Measurements from ENCODE around the gene VPS33A. TPM values are rescaled to one million over a fixed set of nuclear protein-coding genes. Genes with fewer than 3 reads are reported as not detected.

The VPS33A gene
- total RNA-seq, 2 donors from 2014 or later = 10.7 to 12.5 TPM

GRCh38 chr12:122227341-122227740, 39.0 kb downstream of the VPS33A start:
- peaks cover 23% of the 10 kb centered on the region for H3K36me3 ChIP-seq

GRCh38 chr12:122226366-122227125, 39.7 kb downstream of the VPS33A start:
- peaks cover 16 to 23% of the 10 kb centered on the region in 2 donors for H3K4me1 ChIP-seq (ENCODE audit: control insufficient read depth in 1 of 2, low read depth in 2 of 2)
- TF ChIP-seq CTCF (IDR thresholded peaks at IDR 0.05) = no peak
- ATAC-seq (ENCODE audit: insufficient number of reproducible peaks, low FRiP score, low read depth) (peak; percentile 11), DNase-seq (ENCODE audit: low spot score) (no peak)
- H3K4me3 ChIP-seq = peak overlapping the region; percentile 70
- no peaks in the 10 kb centered on the region for H3K9me3 ChIP-seq
- H3K36me3 ChIP-seq = peaks cover 17% of the 10 kb centered on the region
- H3K27me3 ChIP-seq (replicated peaks; ENCODE audit: insufficient read depth) = no peaks in the 10 kb centered on the region
- H3K27ac ChIP-seq = peak overlapping the region in 1 of 2 donors; percentile 28

More at GRCh38 chr12:122227341-122227740, 39.0 kb downstream of the VPS33A start:
- peaks cover 16 to 23% of the 10 kb centered on the region in 2 donors for H3K4me1 ChIP-seq (ENCODE audit: control insufficient read depth in 1 of 2, low read depth in 2 of 2)
- ATAC-seq (ENCODE audit: insufficient number of reproducible peaks, low FRiP score, low read depth) = no peak
- H3K27me3 ChIP-seq (replicated peaks; ENCODE audit: insufficient read depth) = no peaks in the 10 kb centered on the region
- no peak overlapping the region for H3K27ac ChIP-seq
- H3K4me3 ChIP-seq = no peak overlapping the region
- H3K9me3 ChIP-seq = no peaks in the 10 kb centered on the region
- DNase-seq (ENCODE audit: low spot score) = no peak
- TF ChIP-seq CTCF (IDR thresholded peaks at IDR 0.05) = no peak

- TF ChIP-seq CTCF (IDR thresholded peaks at IDR 0.05) = no peak
- H3K4me1 ChIP-seq (ENCODE audit: control insufficient read depth in 1 of 2, low read depth in 2 of 2) = peaks cover 16 to 23% of the 10 kb centered on the region in 2 donors
- no peaks in the 10 kb centered on the region for H3K9me3 ChIP-seq
- peaks cover 18% of the 10 kb centered on the region for H3K36me3 ChIP-seq
- H3K4me3 ChIP-seq = peak within 1 kb of the TSS; percentile 99
- ATAC-seq (ENCODE audit: insufficient number of reproducible peaks, low FRiP score, low read depth) = peak; percentile 97
- peak within 1 kb of the TSS; percentile 87 to 97 for H3K27ac ChIP-seq
- DNase-seq (ENCODE audit: low spot score) = peak; percentile 99
- no peaks in the 10 kb centered on the region for H3K27me3 ChIP-seq (replicated peaks; ENCODE audit: insufficient read depth)
Measured at GRCh38 chr12:122225683-122226365, 40.5 kb downstream of the VPS33A start, which contains the start of gene DIABLO. Gene DIABLO (minus strand): TSS chr12:122226052. CDS start chr12:122226014, 38 bp downstream.

GRCh38 chr12:122216445-122216844, 49.8 kb downstream of the VPS33A start:
- Histone ChIP-seq H3K4me3 (no peak overlapping the region), H3K9me3 (no peaks in the 10 kb centered on the region), H3K27ac (no peak overlapping the region), H3K4me1 (ENCODE audit: control insufficient read depth in 1 of 2, low read depth in 2 of 2) (no peaks in the 10 kb centered on the region), H3K36me3 (peaks cover 81% of the 10 kb centered on the region), H3K27me3 (replicated peaks; ENCODE audit: insufficient read depth) (no peaks in the 10 kb centered on the region)
- TF ChIP-seq CTCF (IDR thresholded peaks at IDR 0.05) = no peak
- DNase-seq (ENCODE audit: low spot score) (no peak), ATAC-seq (ENCODE audit: insufficient number of reproducible peaks, low FRiP score, low read depth) (no peak)

GRCh38 chr12:122215771-122216170, 50.5 kb downstream of the VPS33A start:
- ATAC-seq (ENCODE audit: insufficient number of reproducible peaks, low FRiP score, low read depth) (no peak), DNase-seq (ENCODE audit: low spot score) (no peak)
- Histone ChIP-seq H3K27me3 (replicated peaks; ENCODE audit: insufficient read depth) (no peaks in the 10 kb centered on the region), H3K9me3 (no peaks in the 10 kb centered on the region), H3K4me3 (no peak overlapping the region), H3K36me3 (peaks cover 82% of the 10 kb centered on the region), H3K4me1 (ENCODE audit: control insufficient read depth in 1 of 2, low read depth in 2 of 2) (no peaks in the 10 kb centered on the region), H3K27ac (no peak overlapping the region)
- TF ChIP-seq CTCF (IDR thresholded peaks at IDR 0.05) = no peak

All from thoracic aorta (tissue), 2 donors.